ENCODE measurements around the gene SEC24C. TPM values are rescaled to one million over a fixed set of nuclear protein-coding genes. Genes with fewer than 3 reads are reported as not detected.

Gene SEC24C
- total RNA-seq, 4 donors from 2014 or later, result 42.0 to 61.2 (median 43.3) TPM

- Histone ChIP-seq H3K27me3 (no peaks in the 10 kb centered on the region), H3K27ac (peak overlapping the region in 2 of 4 donors; percentile 50 to 55), H3K9me3 (no peaks in the 10 kb centered on the region), H3K36me3 (peaks cover 0 to 63% (median 0%) of the 10 kb centered on the region in 3 donors), H3K4me1 (peaks cover 0 to 28% (median 0%) of the 10 kb centered on the region in 4 donors), H3K4me3 (no peak overlapping the region)
- TF ChIP-seq CTCF (IDR thresholded peaks at IDR 0.05) (no peak), POLR2A (IDR thresholded peaks at IDR 0.05) (no peak), EP300 (IDR thresholded peaks at IDR 0.05) (no peak)
- 72 to 80% methylated on average over 9 to 10 of the region's 10 CpGs for WGBS, 2 donors
- no peak for DNase-seq (ENCODE audit: low spot score in 2 of 2)
Observed at GRCh38 chr10:73818402-73818801, 74.2 kb downstream of the SEC24C start.

GRCh38 chr10:73819081-73819480 is 74.9 kb downstream of the SEC24C start:
- no peak for DNase-seq (ENCODE audit: low spot score in 2 of 2)
- no peak for TF ChIP-seq EP300 (IDR thresholded peaks at IDR 0.05)
- TF ChIP-seq CTCF (IDR thresholded peaks at IDR 0.05), result no peak
- no peak for TF ChIP-seq POLR2A (IDR thresholded peaks at IDR 0.05)
- no peaks in the 10 kb centered on the region for H3K27me3 ChIP-seq
- H3K4me3 ChIP-seq, result no peak overlapping the region
- H3K36me3 ChIP-seq, result peaks cover 0 to 63% (median 0%) of the 10 kb centered on the region in 3 donors
- H3K9me3 ChIP-seq, result no peaks in the 10 kb centered on the region
- peaks cover 0 to 28% (median 0%) of the 10 kb centered on the region in 4 donors for H3K4me1 ChIP-seq
- 58 to 60% methylated on average over 5 of the region's 5 CpGs for WGBS, 2 donors
- peak overlapping the region in 2 of 4 donors; percentile 55 to 60 for H3K27ac ChIP-seq

GRCh38 chr10:73819513-73820093 is 75.4 kb downstream of the SEC24C start:
- DNase-seq (ENCODE audit: low spot score in 2 of 2), result no peak
- H3K9me3 ChIP-seq, result no peaks in the 10 kb centered on the region
- 62 to 65% methylated on average over 7 to 20 of the region's 20 CpGs for whole genome bisulfite sequencing, 2 donors

More at GRCh38 chr10:73819513-73820093, 75.4 kb downstream of the SEC24C start:
- no peak overlapping the region for H3K4me3 ChIP-seq
- peaks cover 0 to 28% (median 0%) of the 10 kb centered on the region in 4 donors for H3K4me1 ChIP-seq
- no peak for TF ChIP-seq EP300 (IDR thresholded peaks at IDR 0.05)
- peak overlapping the region in 2 of 4 donors; percentile 55 to 60 for H3K27ac ChIP-seq
- no peaks in the 10 kb centered on the region for H3K27me3 ChIP-seq
- H3K36me3 ChIP-seq, result peaks cover 0 to 63% (median 0%) of the 10 kb centered on the region in 3 donors

Small RNAs within 50 kb of the gene (small RNA-seq; reads per million reads assigned to genes)
- not detected for gene AC022400.4
- not detected for gene AC022400.9
- not detected for gene RNA5SP320
- not detected for gene ZSWIM8-AS1

Other genes starting within 250 kb of the SEC24C start
- gene PPP3CB, start 248.3 kb upstream of the SEC24C start, total RNA-seq, result 10 to 100 TPM; 47.1 to 75.6 (median 68.0) TPM
- 100 to 1,000 TPM in 3 of 4 donors, 10 to 100 TPM in 1; 96.6 to 172 (median 125) TPM for gene USP54, start 153.0 kb upstream of the SEC24C start, total RNA-seq
- 1 to 10 TPM in 2 of 4 donors, under 1 TPM in 2; 0.42 to 3.9 (median 1.4) TPM for gene MYOZ1, start 102.9 kb upstream of the SEC24C start, total RNA-seq
- not detected for gene SYNPO2L, start 88.3 kb upstream of the SEC24C start, total RNA-seq
- 10 to 100 TPM in 1 of 4 donors, 1 to 10 TPM in 3; 7.8 to 13.8 (median 8.8) TPM for gene AGAP5, start 46.3 kb upstream of the SEC24C start, total RNA-seq
- gene CHCHD1, start 37.7 kb downstream of the SEC24C start, total RNA-seq, result 10 to 100 TPM in 3 of 4 donors, 1 to 10 TPM in 1; 8.2 to 33.0 (median 16.2) TPM
- gene ZSWIM8, start 41.2 kb downstream of the SEC24C start, total RNA-seq, result 100 to 1,000 TPM; 104 to 138 (median 121) TPM
- 10 to 100 TPM; 44.8 to 99.3 (median 61.7) TPM for gene NDST2, start 67.2 kb downstream of the SEC24C start, total RNA-seq
- gene CAMK2G, start 130.2 kb downstream of the SEC24C start, total RNA-seq, result 10 to 100 TPM; 26.4 to 43.5 (median 35.1) TPM
- gene PLAU, start 166.8 kb downstream of the SEC24C start, total RNA-seq, result 1 to 10 TPM; 2.5 to 7.8 (median 3.5) TPM

All from tibial nerve (tissue), 4 donors.